Activated CD8-positive, alpha-beta memory T cell treated with anti-CD3 and anti-CD28 coated beads for 48 hours (primary cell): ENCODE data around the gene SLX4IP.

Experiments used
- DNase-seq, 3 experiments: peaks; one replicate each; pipeline ENCODE4 v3.0.0-alpha.2; 2020; ENCODE audit warnings: low read depth in 2 of 3, low spot score in 2 of 3

SLX4IP gene

DNA sequence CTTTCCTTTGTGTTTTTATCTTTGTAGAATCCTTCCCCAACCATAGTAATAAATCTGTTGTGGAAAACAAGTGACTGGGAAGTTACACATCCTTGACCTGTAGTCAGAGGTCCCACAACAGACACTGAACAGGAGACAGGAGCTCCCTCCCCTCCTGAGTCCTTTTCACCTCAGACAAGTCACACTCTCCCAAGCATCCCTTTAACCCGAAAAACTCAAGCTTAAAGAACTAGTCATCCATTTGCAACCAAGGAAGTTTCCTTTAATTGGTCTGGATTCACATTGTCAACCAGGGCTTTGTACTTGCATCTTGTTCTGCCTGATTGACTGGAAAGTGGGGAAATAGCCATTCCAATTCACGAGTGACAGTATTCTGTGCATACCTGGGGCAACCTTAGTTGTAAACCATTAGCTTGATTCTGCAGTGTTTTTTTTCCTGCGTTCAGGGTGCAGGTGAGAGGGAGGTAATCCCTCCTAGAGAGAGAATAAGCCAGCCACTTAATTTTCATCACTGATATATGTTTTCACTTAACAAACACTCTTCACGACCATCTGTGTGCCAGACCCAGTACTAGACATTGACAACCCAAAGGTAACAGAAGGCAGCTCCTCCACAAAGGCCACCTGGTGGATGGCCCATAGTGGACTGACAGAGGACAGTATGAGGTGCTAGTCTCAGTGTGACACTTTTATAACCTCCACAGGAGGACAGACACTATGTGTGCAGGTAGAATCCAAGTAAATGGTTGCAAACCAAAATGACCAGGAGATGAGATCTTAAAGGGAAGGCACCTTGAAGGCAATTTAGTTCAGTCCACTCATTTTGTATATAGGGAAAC, 112.4 kb downstream of the SLX4IP start:
- no peak for DNase-seq

DNA sequence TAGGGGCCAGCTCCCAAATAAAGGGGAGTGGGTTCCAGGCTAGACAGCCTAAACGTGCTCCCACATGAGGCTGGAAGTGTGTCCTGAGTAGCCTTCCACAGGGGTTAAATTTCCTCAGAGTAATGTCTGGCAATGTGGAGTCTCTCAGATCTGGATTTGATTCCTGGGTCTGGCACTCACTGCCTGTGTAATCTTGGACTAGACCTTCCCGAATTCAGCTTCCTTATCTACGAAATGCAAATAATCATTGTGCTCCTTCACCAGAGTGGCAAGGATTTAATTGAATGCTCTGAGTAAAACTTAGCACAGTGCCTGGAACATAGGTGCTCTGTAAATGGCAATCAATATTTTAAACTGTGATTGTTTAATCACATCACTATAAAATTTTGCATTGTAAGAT, 114.4 kb downstream of the SLX4IP start:
- DNase-seq: no peak

DNA sequence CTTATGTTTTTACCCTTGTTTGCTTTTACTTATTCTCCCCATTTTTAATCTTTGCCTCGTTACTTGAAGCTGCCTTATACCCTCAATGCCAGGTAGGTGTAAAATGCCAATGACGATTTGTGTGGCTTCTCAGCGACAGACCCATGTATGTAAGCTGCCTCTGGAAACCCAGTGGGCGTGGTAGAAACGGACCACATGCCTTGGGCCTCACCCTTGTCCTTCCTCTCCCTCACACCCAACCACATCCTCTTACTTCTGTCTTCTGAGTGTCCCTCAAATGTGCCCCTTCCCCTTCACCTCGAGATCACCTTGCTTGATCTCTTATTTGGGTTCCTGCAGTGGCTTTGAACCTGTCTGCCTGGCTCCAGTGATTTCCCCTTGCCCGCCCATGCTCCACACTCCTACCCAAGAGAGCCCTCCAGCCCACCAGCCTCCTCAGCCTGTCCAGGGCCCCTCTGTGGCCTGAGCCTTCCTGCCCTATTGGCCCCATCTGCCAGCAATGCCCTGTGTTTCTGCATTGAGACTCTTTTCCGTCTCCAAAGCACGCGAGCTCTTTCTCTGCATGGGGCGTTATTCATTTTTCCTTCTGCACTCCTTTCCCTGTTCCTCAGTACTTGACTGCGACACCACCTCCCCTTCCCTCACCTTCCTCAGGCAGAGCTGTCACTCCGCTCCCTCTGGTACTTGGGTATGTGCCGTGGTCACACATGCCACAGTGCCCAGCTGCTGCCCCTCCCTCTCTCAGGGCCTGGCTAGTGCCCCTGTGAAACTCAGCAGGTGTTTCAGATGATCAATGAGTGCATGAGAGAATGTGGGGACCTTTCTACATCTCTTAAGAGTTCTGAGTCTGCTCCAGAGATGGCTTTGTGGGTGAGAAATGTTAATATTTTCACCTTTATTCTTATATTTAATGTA, 115.4 kb downstream of the SLX4IP start:
- DNase-seq: no peak

DNA sequence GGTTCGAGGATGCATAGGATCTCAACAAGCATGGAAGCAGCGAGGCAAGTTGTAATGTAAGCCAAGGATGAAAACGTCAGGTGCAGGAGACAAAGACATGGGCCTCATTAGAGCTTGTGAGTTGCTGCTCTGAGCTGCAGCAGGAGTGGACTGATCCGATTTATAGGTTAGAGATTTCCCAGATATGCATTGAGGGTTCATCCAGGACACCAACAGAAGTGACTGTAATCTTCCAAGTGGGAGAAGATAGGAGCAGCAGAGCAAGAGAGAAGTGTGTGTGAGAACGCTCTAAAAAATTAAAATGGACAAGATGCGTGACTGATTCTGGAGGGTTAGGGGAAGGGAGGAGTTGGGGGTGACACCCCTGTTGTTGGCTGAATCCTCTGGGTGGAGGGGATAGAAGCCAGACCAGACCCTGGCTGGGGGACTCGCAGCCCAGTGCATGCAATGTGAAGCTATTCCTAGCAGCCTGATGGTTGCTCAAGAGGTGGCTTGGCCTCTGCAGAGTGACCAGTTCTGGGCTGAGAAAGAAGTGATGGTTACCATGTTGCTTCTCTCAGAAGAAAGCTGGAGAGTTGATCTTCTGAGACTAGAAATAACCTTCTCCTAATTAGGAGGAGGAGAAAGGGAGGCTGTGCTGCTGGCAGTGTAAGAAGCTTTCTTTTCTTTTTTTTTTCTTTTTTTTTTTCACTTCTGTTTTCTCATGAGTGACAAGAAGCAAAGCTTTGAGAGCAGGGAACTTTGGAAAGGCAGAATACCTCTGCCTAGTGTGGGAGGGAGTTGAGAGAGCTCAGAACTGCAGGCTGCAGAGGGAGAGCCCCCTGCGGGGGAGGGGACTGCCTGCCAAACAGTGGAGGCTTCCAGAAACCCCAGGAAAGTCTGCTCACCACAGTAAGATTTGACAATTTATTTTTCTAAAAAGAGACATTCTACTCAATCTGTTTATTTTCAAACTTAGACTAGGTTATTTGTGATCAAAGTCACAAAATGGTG, 116.9 kb downstream of the SLX4IP start:
- peak in 1 of 3 experiments; percentile 10 for DNase-seq

DNA sequence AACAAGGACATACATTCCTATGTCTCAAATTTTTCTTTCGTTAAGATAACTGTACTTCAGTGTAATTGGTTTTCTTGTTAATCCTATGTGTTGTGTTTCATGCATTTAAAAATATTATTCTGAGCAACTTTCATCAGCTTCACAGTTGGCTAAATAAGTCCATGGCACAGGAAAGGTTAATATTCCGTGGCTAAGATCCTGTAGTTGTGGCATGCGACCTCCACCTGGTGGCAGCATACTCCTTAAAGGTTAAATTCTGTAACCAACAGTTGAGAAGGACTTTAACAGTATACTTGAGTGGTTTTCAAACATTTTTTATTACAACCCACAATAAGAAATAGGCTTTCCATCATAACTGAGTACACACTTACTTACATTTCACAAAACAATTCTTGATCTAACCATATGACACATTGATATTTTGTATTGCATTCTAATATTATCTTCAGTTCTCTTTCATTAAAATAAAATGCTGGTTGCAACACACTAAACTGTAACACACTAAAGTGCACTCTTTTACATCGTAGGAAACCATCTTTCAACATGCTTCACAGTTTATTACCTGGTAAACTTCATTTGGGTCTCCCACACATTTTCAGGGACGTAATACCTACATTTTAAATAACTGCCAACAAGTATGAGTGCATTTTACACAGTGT, 118.3 kb downstream of the SLX4IP start:
- no peak for DNase-seq

DNA sequence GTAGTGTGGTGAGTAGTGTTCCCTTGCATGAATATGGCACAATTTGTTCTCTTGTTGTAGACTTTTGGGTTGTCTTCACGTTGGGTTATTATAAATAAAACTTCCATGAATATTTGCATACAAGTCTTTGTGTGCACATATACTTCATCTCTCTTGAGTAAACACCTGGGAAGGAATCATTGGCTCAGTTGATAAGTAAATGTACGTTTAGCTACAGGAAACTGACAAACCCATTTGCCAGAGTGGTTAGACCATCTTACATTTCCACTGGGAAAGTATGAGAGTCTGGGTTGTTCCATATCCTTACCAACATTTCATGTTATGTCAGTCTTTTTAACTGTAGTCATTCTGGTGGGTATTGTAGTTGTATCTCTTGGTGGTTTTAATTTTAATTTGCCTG, 119.2 kb downstream of the SLX4IP start:
- no peak for DNase-seq

DNA sequence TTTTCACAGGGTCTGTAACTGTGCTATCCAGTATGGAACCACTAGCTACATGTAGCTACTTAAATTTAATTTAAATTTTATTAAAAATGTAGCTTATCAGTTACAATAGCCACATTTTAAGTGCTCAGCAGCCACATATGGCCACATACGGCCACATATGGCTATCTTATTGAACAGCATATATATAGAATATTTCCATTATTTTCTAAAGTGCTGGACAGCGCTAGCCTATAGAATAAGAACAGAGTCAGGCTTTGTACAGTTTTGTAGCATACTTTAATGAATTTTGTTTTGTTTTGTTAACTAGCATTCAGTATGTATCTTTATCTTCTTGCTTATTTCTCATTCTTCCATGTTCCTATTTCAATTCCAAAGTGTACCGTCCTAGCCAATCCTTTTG, 120.3 kb downstream of the SLX4IP start:
- no peak for DNase-seq

DNA sequence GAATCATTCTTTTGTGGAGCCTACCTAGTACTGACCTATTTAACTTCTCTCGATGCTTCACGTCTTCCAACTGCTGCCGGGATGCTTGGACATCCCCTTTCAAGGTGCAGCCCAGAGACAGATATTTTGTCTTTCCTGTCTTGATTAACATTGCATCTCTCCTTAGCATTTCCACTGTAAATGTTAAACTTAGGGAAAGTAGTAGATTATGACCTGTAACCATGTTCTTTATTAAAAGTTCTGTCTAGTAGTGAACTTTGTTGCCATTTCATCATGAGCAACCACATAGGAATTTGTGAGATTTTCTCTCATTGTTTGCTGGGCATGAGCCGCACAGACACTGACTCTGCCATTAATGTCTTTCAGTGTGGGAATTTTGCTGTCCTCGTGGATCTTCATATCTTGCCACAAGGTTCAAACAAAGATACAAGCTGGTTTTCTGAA, 120.8 kb downstream of the SLX4IP start:
- no peak for DNase-seq

DNA sequence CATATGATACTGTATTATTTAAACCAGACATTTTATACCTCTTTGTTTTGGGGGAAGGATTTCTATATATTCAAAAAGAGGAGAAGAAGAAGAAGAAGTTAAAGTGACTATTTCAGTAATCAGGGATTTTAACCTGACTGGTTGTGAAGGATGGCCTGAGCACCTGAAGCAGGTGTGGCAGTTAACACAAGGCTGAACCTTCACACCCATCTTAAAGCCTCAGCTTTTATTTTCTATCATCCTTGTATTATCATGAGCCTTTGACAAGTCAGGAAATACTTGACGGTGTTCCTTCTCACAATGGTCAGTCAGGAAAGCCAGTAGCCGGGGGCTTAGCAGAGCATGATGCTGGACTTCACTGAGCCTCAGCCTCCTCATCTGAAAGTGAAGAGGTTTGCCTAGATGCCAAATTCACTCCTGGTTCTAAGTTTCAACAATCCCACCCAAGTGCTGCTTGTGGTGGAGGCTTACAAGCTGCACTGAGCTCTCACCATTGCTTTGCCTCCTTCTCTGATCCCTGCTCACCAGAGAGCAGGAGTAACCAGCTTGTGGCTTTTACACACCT, 121.5 kb downstream of the SLX4IP start:
- no peak for DNase-seq

DNA sequence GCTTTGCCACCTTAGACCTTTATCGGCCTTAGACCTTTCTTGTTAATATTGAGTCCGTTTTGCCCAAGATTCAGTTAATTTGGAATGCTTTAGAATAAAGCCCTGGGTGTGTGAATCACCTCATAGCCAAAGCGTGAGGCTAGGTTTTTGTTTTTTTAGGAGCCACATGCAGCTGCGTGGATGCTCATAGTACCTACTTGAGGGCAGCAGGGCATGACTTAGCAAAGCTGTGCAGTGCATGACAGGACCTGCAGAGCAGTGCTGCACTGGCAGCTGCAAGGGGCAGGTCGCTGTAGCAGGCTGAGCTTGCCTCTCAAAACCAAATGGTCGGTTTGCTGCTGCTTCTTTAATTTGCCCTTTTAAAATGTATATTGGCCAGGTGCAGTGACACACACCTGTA, 122.6 kb downstream of the SLX4IP start:
- DNase-seq: no peak

DNA sequence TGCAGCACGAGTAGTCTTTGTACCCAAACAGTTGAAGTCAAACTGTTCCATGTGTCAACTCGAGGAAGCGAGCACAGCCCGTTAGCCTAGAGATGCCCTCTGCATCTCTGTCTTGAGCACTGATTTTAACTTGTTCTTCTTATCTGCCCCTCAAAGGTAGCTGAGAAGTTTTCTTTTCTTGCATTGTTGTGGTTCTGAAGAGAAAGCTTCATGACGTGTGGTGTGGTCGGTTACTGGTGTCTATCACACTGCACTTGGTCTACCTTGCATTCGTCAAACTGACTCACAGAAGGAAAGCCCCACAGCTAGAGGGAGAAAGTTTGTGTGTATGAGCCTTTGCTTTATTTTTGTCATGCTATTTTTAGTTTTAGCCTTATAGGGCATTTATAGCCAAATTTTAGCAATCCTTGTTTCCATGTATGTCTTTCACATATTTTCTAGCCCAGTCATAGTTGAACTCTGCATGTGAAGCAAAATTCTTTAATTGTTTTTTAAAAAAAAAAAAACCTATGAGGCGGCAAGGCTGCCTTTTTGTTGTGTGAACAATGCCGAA, 123.6 kb downstream of the SLX4IP start:
- DNase-seq: peak in 2 of 3 experiments; percentile 6 to 16

DNA sequence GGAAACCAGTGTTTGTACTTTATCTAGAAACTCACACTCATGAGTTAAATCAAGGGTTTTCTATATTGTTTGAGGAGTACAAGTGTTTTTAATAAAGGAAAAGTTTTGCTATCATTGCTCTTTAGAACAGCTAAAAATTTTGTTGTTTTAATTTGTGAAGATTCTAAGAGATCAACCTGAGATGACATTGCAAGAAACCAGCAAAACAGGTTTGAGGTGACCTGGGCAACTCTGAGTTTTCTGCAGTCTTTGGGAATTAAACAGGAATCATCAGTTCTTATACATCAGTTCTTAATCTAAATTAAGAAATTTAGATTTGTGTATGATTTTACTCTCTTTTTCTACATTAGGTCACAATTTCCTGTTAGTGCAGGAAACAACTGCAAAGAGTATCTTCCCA, 124.2 kb downstream of the SLX4IP start:
- DNase-seq: no peak

DNA sequence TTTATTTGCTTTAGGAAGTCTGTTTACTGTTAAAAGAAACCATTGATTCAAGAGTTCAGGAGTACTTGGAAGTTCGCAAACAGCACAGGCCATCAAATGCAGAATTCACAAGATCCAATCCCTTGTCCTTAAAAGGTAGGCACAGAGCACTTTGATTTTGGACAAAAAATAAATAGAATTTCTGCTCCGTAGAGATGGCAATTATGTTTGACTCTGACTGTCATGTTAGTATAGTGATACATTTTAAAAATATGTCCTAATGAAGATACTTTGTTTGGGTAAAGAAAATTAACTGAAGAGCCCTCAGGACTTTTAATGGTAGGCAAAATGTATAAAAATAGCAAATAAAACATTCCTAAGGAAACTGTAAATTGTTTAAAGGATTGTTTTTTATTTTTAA, 125.6 kb downstream of the SLX4IP start:
- DNase-seq: no peak

DNA sequence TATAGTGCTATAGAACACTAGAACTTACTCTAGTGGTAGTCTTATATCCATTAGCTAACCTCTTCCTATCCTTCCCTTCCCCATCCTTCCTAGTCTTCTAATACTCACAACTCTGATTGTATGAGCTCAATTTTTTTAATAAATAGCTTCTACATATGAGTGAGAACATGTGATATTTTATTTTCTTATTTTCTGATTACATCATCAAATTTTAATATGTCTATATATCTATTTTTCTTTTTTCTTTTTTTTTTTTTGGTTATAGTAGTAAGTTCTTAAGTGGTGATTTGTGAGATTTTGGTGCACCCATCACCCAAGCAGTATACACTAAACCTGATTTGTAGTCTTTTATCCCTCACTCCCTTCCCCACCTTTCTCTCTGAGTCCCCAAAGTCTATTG, 126.2 kb downstream of the SLX4IP start:
- DNase-seq: no peak

DNA sequence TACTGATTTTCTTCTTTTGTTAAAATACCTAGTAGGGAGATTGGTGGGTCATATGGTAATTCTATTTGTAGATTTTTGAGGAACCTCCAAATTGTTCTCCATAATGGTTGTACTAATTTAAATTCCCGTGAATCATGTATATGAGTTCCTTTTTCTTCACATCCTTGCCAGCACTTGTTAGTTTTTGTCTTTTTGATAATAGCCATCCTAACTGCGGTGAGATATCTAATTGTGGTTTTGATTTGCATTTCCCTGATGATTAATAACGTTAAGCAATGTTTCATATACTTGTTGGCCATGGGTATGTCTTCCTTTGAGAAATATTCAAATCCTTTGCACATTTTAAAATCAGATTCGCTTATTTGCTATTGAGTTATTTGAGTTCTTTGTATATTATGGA, 127.8 kb downstream of the SLX4IP start:
- DNase-seq: no peak

DNA sequence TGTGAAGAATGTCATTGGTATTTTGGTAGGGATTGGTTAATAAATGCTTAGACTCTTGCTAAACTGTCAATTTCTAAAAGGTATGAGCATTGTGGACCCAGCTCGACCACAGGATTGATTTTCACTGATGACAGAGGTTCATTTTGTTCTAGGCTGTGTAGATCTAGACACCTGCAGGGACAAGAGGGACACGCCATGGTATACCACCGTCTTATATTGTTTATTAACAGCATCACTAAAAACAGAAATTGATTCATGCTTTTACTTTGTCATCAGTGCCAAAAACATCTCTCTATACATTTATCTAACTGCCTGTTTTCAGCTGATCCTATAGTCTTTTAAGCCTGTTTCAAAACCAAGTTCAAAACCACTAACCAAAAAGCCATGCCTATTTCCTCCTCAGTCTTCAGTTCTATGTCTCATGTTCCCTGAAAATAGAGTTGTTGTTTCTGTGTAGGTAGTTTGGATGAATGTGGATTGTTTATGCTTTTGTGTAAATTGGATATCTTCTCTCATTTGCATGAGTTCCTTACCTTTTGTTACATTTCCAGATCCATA, 128.9 kb downstream of the SLX4IP start:
- DNase-seq: no peak

DNA sequence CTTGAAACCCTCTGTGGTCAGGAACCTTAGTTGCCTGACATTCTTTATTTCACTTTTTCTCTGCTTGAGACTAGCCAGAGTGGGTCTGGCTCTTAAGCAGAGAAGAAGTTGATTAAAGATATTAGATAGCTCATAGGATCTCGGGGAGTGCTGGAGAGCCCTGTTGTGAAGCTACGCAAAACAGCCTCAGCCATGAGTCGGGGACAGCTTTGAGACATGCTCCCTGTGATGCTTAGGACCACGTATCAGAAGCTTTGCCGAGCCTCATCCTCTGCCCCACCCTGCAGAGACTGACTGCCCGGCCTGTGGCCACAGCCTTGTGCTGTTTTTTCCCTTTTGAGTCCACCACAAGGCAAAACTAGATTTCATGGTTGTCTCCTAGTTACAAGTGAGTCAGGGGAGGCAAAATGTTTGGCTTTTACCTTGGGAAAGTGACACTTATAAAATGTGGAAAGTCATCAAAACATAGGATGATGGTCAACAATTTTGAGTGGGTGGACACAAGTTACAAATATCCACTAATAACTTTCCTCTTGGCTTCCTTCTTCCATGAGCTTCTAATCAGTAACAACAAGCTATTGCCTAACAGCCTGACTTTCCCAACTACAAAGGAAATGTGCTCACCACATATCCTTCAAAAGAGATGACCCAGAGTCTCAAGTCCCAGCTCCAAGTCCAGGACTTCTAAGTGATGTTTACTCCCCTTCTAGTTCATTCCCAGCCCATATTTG, 130.3 kb downstream of the SLX4IP start:
- no peak for DNase-seq

DNA sequence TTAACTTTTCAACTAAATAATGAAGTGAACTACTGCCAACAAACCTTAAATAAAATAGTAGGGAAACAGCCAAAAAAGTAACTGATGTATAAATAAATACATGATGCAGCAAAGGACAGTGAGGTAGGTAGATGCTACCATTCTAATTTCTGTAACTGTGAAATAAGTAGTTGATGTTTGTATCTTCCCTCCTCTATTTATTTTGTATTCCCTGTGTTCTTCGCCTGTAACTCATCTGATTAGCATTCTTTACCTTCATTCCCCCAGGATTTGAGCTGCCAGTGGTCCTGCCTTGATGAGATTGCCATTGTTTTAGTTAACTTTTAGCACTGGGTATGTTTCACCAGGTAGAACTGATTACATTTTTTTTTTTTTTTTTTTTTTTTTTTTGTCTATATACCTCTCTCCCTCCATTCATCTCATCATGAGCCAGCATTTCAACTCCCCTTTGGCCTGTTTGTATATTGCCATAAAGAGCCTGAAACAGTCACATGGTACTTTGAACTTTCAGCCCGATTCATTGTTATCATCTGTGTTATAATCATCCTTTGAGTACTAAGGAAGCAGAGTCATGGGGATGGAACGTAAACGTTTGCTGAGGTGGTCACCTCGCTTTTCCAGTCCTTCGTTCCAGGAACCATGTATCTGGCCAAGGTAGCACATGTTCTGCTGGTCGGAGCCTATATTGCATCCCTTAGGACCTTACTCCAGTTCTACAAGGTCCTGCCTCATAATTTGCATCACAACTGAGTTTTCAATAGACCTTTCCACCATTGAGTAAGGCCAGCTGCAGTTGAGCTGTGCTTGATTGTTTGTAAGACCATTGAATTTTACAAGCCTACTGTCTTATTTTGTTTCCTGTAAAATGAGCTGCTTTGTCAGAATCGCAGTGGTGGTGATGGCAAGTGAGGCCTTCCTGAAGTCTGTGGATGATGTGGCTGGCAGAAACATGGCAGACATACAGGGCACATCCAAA, 131.1 kb downstream of the SLX4IP start:
- DNase-seq: no peak
